ENCODE data around the gene METAP1D.
"Not testable (repeated sequence)": the region's sequence is repeated elsewhere in the genome, so short reads cannot be mapped to it uniquely, and the experiment has no call there.

Gene METAP1D

GRCh38 chr2:172049567-172050120 lies 49.9 kb downstream of the METAP1D start:
- no peak for DNase-seq

GRCh38 chr2:172050479-172051125 lies 50.8 kb downstream of the METAP1D start:
- DNase-seq: no peak

- DNase-seq: no peak
Observed at GRCh38 chr2:172052000-172052983, 52.5 kb downstream of the METAP1D start.

GRCh38 chr2:172053486-172053885 lies 53.7 kb downstream of the METAP1D start:
- DNase-seq: no peak

- DNase-seq: no peak
Observed at GRCh38 chr2:172056293-172056692, 56.5 kb downstream of the METAP1D start.

GRCh38 chr2:172058660-172059059 lies 58.9 kb downstream of the METAP1D start:
- no peak for DNase-seq

GRCh38 chr2:172060118-172060517 lies 60.4 kb downstream of the METAP1D start:
- DNase-seq: not testable (repeated sequence)

GRCh38 chr2:172062402-172063004 lies 62.8 kb downstream of the METAP1D start:
- no peak for DNase-seq

GRCh38 chr2:172063446-172063845 lies 63.7 kb downstream of the METAP1D start:
- DNase-seq: no peak

- no peak for DNase-seq
Observed at GRCh38 chr2:172065111-172065510, 65.4 kb downstream of the METAP1D start.

- DNase-seq: no peak
Observed at GRCh38 chr2:172066394-172066886, 66.7 kb downstream of the METAP1D start.

GRCh38 chr2:172067905-172068304 lies 68.2 kb downstream of the METAP1D start:
- not testable (repeated sequence) for DNase-seq

GRCh38 chr2:172070936-172071335 lies 71.2 kb downstream of the METAP1D start:
- no peak for DNase-seq

- no peak for DNase-seq
Observed at GRCh38 chr2:172072303-172072702, 72.5 kb downstream of the METAP1D start.

GRCh38 chr2:172072706-172073105 lies 73.0 kb downstream of the METAP1D start:
- no peak for DNase-seq

- no peak for DNase-seq
Observed at GRCh38 chr2:172073518-172073917, 73.8 kb downstream of the METAP1D start.

GRCh38 chr2:172074254-172074653 lies 74.5 kb downstream of the METAP1D start:
- no peak for DNase-seq

- DNase-seq: no peak
Observed at GRCh38 chr2:172079416-172079815, 79.7 kb downstream of the METAP1D start.

GRCh38 chr2:172079838-172080640 lies 80.3 kb downstream of the METAP1D start:
- DNase-seq: no peak

- no peak for DNase-seq
Observed at GRCh38 chr2:172080641-172081220, 81.0 kb downstream of the METAP1D start.

GRCh38 chr2:172081221-172082022 lies 81.7 kb downstream of the METAP1D start:
- no peak for DNase-seq

Data from NCI-H524 (cell line).